Measurements from ENCODE around the gene CNOT3.
A peak's percentile ranks its signal among the peaks of the same experiment; 100 is the strongest.
"Not testable (repeated sequence)": the region's sequence is repeated elsewhere in the genome, so short reads cannot be mapped to it uniquely, and the experiment has no call there.

CNOT3 gene

DNA sequence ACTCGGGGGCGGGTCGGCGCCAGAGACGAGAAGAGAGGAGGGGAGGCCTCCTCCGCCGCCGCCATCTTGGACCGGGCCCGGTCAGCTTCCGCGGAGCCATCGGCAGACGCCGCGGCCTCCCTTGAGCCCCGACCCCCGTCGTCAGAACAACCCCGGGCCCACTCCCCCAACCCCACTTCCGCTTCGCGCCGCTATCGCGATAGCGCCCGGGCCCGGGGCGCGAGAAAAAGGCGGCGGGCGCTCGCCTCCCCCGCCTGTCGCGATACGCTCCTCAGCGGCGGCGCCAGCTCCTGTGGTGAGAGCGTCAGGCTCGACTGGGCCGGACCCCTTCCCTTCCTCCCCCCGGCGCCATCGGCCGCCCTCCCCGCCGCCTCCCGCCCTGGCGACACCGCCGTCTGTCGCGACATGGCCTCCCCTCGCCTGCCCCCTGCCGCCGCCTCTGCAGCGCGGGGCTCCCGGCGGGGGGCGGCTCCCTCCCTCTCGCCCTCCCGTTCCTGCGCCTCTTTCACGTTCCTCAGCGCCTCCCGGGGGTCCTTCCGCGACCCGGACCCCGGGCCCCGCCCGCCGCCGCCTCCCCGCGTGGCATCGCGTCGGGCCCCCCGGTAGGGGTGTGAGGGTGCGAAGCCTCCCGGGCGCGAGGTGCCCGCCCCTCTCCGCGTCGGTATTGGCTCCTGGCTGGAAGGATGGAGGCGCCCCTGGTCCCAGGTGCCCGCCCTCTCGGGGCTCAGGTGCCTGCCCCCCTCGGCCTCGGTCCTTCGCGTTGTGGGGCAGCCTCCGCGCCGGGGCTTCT is at the start of gene CNOT3:
TSS of gene CNOT3 (plus strand) at position 64 of the 790 bp plus-strand sequence. CDS start 5,217 bp downstream, outside the sequence.
- peak; percentile 58 for DNase-seq (ENCODE audit: low read depth)
- Histone ChIP-seq H3K9ac (ENCODE audit: low read length) (peak within 1 kb of the TSS; percentile 88), H3K27me3 (replicated peaks; ENCODE audit: control insufficient read depth, insufficient read depth, low read length) (peaks cover 2% of the 10 kb centered on the region), H3K4me3 (ENCODE audit: low read length) (peak within 1 kb of the TSS; percentile 77), H3K36me3 (ENCODE audit: control insufficient read depth, insufficient read depth, low read length, severe bottlenecking) (peaks cover 6% of the 10 kb centered on the region), H3K9me3 (ENCODE audit: control insufficient read depth, low read length) (no peaks in the 10 kb centered on the region), H3K4me1 (ENCODE audit: control insufficient read depth, insufficient read depth, low read length) (peaks cover 17% of the 10 kb centered on the region)

DNA sequence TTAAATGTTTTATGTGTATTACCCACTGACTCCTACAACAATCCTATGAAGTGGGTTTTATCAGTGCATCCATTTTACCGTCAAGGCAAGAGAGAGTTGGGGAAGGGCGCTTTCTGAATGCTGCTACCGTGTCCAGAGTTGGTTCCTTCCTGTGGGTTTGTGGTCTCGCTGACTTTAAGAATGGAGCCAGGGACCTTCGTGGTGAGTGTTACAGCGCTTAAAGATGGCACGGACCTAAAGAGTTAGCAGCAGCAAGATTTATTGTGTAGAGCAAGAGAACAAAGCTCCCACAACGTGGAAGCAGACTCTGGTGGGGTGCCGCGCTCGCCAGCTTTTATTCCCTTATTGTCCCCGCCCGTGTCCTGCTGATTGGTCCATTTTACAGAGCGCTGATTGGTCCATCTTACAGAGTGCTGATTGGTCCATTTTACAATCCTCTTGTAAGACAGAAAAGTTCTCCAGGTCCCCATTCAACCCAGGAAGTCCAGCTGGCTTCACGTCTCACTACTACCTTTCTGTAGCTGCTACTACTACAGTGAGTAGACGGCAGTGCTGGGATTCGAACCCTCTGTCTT is 43.0 kb upstream of the CNOT3 start:
- H3K36me3 ChIP-seq (ENCODE audit: control insufficient read depth, insufficient read depth, low read length, severe bottlenecking), result no peaks in the 10 kb centered on the region
- no peaks in the 10 kb centered on the region for H3K9me3 ChIP-seq (ENCODE audit: control insufficient read depth, low read length)
- peaks cover 7% of the 10 kb centered on the region for H3K27me3 ChIP-seq (replicated peaks; ENCODE audit: control insufficient read depth, insufficient read depth, low read length)
- peaks cover 5% of the 10 kb centered on the region for H3K4me1 ChIP-seq (ENCODE audit: control insufficient read depth, insufficient read depth, low read length)
- no peak for DNase-seq (ENCODE audit: low read depth)
- no peak overlapping the region for H3K4me3 ChIP-seq (ENCODE audit: low read length)
- no peak overlapping the region for H3K9ac ChIP-seq (ENCODE audit: low read length)

DNA sequence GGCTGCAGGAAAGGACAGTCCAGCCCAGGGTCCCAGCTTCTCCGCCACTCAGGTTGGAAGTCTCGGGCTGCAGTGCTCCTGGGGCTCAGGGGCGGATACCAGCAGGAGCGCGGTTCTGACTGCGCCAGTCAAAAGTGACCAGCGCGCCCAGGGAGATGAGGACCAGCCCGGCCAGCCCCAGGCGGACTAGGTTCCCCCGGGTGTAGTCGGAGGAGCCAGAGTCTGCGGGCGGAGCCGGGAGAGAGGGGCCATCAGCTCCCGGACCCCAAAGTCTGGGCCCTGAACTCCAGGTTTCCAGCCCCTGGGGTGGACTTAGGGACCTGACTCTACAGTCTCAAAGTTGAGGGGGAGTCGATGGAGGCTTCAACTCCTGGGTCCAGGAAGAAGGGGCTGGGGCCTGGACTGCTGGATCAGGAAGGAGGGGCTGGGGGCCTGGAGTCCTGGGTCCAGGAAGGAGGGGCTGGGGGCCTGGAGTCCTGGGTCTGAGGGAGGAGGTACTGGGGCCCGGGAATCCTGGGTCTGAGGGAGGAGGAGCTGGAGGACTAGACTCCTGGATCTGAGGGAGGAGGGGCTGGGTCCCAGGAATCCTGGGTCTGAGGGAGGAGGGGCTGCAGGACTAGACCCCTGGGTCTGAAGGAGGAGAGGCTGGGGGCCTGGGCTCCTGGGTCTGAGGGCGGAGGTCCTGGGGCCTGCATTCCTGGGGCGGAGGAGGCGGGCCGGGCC is 42.3 kb upstream of the CNOT3 start:
- Histone ChIP-seq H3K9me3 (ENCODE audit: control insufficient read depth, low read length) (no peaks in the 10 kb centered on the region), H3K36me3 (ENCODE audit: control insufficient read depth, insufficient read depth, low read length, severe bottlenecking) (no peaks in the 10 kb centered on the region), H3K4me3 (ENCODE audit: low read length) (peak overlapping the region; percentile 77), H3K27me3 (replicated peaks; ENCODE audit: control insufficient read depth, insufficient read depth, low read length) (peaks cover 6% of the 10 kb centered on the region), H3K9ac (ENCODE audit: low read length) (peak overlapping the region; percentile 74), H3K4me1 (ENCODE audit: control insufficient read depth, insufficient read depth, low read length) (peaks cover 5% of the 10 kb centered on the region)
- no peak for DNase-seq (ENCODE audit: low read depth)

DNA sequence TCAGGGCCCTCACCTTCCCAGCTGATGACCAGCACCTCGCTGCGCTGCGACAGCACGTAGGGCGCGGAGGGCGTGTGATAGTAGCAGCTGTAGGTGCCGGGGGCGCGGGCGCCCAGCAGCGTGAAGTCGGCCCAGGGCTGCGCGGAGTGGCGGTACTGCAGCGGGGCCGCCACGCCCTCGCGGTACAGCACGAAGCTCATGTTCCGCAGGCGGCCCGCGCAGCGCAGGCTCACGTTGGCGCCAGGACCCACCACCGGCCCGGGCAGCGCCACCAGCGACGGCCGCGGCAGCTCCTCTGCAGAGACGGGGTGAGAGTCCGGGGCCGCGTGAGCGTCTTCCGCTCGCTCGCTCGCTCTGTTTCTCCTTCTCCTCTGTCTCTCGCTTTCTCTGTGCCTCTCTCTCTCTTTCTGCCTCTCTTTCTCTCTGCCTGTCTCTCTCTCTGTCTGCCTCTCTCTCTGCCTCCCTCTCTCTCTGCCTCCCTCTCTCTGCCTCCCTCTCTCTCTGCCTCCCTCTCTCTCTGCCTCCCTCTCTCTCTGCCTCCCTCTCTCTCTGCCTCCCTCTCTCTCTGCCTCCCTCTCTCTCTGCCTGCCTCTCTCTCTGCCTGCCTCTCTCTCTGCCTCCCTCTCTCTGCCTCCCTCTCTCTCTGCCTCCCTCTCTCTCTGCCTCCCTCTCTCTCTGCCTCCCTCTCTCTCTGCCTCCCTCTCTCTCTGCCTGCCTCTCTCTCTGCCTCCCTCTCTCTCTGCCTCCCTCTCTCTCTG is 41.5 kb upstream of the CNOT3 start:
- DNase-seq (ENCODE audit: low read depth), result peak; percentile 80

DNA sequence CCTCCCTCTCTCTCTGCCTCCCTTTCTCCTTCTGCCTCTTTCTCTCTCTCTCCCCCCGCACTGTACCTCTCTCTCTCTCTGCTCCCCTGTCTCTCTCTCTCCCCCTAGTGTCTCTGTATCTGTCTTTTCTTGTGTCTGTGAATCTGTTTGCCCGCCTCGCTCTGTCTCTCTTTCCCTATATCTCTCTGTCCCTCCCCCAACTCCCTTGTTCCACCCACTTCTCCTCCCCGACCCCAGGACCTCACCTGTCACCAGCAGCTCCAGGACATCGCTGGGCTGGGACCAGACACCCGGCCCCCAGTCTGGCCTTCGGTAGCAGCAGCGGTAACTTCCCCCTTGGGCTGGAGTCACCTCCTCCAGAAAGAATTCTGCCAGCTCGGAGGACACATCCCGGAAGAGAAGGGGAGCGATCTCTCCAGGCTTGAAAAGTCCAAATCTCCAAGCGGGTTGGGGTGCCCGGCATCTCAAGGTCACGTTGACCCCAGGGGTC is 40.9 kb upstream of the CNOT3 start:
- DNase-seq (ENCODE audit: low read depth), result peak; percentile 58
- H3K9ac ChIP-seq (ENCODE audit: low read length), result peak overlapping the region; percentile 74
- H3K4me3 ChIP-seq (ENCODE audit: low read length), result peak overlapping the region; percentile 77
- H3K4me1 ChIP-seq (ENCODE audit: control insufficient read depth, insufficient read depth, low read length), result peaks cover 5% of the 10 kb centered on the region
- no peaks in the 10 kb centered on the region for H3K9me3 ChIP-seq (ENCODE audit: control insufficient read depth, low read length)
- H3K27me3 ChIP-seq (replicated peaks; ENCODE audit: control insufficient read depth, insufficient read depth, low read length), result peaks cover 6% of the 10 kb centered on the region
- H3K36me3 ChIP-seq (ENCODE audit: control insufficient read depth, insufficient read depth, low read length, severe bottlenecking), result no peaks in the 10 kb centered on the region

More for the DNA sequence above, 41.5 kb upstream of the CNOT3 start:
- H3K9me3 ChIP-seq (ENCODE audit: control insufficient read depth, low read length); H3K27me3 ChIP-seq (replicated peaks; ENCODE audit: control insufficient read depth, insufficient read depth, low read length); H3K4me1 ChIP-seq (ENCODE audit: control insufficient read depth, insufficient read depth, low read length); H3K36me3 ChIP-seq (ENCODE audit: control insufficient read depth, insufficient read depth, low read length, severe bottlenecking): not testable (repeated sequence)
- H3K9ac ChIP-seq (ENCODE audit: low read length), result peak overlapping the region; percentile 74
- peak overlapping the region; percentile 77 for H3K4me3 ChIP-seq (ENCODE audit: low read length)

DNA sequence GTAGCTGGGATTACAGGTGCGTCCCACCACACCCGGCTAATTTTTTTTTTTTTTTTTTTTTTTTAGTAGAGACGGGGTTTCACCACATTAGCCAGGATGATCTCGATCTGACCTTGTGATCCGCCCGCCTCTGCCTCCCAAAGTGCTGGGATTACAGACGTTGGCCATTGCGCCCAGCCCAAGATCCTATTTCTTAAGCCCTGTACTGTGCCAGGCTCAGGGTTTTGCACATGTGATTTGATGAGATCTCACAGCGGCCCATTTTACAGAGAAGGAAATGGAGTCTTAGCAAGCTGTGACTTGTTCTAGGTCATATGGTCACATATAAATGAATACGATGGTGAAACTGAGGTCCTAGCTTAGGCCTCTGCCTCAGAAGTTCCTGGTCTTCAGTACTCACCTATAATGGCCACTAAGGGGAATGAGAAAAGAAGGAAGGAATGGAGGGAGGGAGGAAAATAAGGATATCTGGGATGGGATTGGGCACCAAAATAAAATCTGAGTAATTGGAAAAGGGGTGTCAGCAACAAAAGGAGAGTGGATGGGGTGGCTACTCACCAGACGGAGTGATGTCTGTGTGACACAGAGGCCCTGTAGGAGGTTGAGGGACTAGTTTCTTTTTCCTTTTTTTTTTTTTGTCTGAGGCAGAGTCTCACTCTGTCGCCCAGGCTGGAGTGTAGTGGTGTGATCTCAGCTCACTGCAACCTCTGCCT is 38.2 kb upstream of the CNOT3 start:
- Histone ChIP-seq H3K36me3 (ENCODE audit: control insufficient read depth, insufficient read depth, low read length, severe bottlenecking) (no peaks in the 10 kb centered on the region), H3K4me3 (ENCODE audit: low read length) (no peak overlapping the region), H3K4me1 (ENCODE audit: control insufficient read depth, insufficient read depth, low read length) (peaks cover 12% of the 10 kb centered on the region), H3K27me3 (replicated peaks; ENCODE audit: control insufficient read depth, insufficient read depth, low read length) (peaks cover 6% of the 10 kb centered on the region), H3K9me3 (ENCODE audit: control insufficient read depth, low read length) (no peaks in the 10 kb centered on the region), H3K9ac (ENCODE audit: low read length) (no peak overlapping the region)
- DNase-seq (ENCODE audit: low read depth), result no peak

DNA sequence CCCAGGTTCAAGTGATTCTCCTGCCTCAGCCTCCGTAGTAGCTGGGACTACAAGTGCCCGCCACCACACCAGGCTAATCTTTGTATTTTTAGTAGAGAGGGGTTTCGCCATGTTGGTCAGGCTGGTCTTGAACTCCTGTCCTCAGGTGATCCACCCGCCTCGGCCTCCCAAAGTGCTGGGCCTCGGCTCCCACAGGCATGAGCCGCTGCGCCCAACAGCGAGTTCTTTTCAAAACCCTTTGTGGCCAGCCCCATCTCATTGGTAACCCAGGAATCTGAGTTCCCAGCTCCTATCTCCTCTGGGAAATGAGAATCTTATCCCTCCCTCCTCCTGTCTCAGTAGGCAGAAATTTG is 37.7 kb upstream of the CNOT3 start:
- H3K9me3 ChIP-seq (ENCODE audit: control insufficient read depth, low read length); H3K27me3 ChIP-seq (replicated peaks; ENCODE audit: control insufficient read depth, insufficient read depth, low read length); H3K9ac ChIP-seq (ENCODE audit: low read length); H3K36me3 ChIP-seq (ENCODE audit: control insufficient read depth, insufficient read depth, low read length, severe bottlenecking); H3K4me3 ChIP-seq (ENCODE audit: low read length); DNase-seq (ENCODE audit: low read depth): not testable (repeated sequence)
- peaks cover 12% of the 10 kb centered on the region for H3K4me1 ChIP-seq (ENCODE audit: control insufficient read depth, insufficient read depth, low read length)

DNA sequence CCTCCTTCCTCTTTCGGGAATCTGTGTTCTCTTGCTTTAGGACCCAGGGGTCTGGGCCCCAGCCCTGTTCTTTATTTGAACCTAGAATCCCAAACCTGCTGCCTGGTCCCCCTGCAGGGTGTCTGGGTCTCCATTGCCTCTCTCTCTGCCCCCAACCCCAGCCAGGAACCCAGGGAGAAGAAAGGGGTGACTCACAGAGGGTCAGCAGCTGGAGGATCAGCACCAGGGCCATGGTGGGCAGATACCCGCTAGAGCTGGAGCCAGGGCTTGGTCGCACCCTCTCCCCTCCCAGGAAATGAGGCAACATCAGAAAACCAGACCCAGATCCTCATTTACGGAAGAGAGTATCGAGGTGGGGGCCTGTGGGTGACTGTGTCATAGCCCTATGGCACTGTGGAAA is 37.0 kb upstream of the CNOT3 start, which contains the start of gene OSCAR:
TSS of gene OSCAR (minus strand) at position 243 of the 400 bp plus-strand sequence. CDS start at position 232, 11 bp downstream.
- DNase-seq (ENCODE audit: low read depth), result no peak
- H3K4me3 ChIP-seq (ENCODE audit: low read length), result no peak within 1 kb of the TSS
- no peak within 1 kb of the TSS for H3K9ac ChIP-seq (ENCODE audit: low read length)
- no peaks in the 10 kb centered on the region for H3K9me3 ChIP-seq (ENCODE audit: control insufficient read depth, low read length)
- no peaks in the 10 kb centered on the region for H3K36me3 ChIP-seq (ENCODE audit: control insufficient read depth, insufficient read depth, low read length, severe bottlenecking)
- H3K27me3 ChIP-seq (replicated peaks; ENCODE audit: control insufficient read depth, insufficient read depth, low read length), result no peaks in the 10 kb centered on the region
- peaks cover 12% of the 10 kb centered on the region for H3K4me1 ChIP-seq (ENCODE audit: control insufficient read depth, insufficient read depth, low read length)

DNA sequence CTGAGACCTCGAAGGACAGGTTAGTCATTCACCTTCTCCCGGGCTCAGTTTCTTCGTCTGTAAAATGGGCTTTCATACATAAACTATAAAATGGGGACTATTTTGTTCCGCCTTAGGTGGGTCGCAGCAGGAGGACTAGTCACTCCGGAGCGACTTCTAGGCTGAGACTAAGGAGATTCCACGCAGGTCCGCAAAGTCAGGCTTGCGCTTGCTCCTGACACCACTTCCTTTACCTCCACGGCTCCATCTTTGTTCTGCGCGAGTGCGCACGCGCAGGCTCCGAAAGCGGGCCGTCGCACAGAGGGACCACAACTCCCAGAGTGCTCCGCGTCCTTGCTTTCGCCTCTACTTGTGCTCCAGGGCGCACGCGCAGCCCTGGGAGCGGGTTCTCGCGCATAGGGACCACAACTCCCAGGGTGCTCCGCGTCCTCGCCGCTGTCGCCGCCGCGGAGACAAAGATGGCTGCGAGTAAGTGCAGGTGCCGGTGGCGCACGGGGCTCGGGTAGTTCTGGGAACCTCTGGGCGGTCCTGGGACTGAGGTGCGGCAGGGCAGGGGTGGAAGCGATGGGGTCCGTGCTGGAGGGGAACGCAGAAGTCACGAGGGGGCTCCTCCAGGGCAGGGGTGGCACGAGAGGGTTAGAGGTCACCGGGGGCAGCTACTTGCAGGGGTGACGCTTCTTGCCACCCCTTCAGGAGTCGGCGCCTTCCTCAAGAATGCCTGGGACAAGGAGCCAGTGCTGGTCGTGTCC is 35.0 kb upstream of the CNOT3 start, which contains the start of gene NDUFA3:
TSS of gene NDUFA3 (plus strand) at position 435 of the 749 bp plus-strand sequence. CDS start at position 459, 24 bp downstream.
- Histone ChIP-seq H3K4me1 (ENCODE audit: control insufficient read depth, insufficient read depth, low read length) (peaks cover 7% of the 10 kb centered on the region), H3K36me3 (ENCODE audit: control insufficient read depth, insufficient read depth, low read length, severe bottlenecking) (peaks cover 19% of the 10 kb centered on the region), H3K9me3 (ENCODE audit: control insufficient read depth, low read length) (no peaks in the 10 kb centered on the region), H3K4me3 (ENCODE audit: low read length) (peak within 1 kb of the TSS; percentile 97), H3K27me3 (replicated peaks; ENCODE audit: control insufficient read depth, insufficient read depth, low read length) (no peaks in the 10 kb centered on the region), H3K9ac (ENCODE audit: low read length) (peak within 1 kb of the TSS; percentile 91)
- DNase-seq (ENCODE audit: low read depth), result peak; percentile 99

All from adipocyte (in vitro differentiated cells).